SK-N-SH treated with all-trans-retinoic acid at 6 μM for 48 hours (cell line): Measurements from ENCODE around the gene GLP1R.
"Not testable (repeated sequence)": the region's sequence is repeated elsewhere in the genome, so short reads cannot be mapped to it uniquely, and the experiment has no call there.

ENCODE experiments used
- ATAC-seq: fragments of 200-7000 bp; cut with Tn5 transposase; 3 replicates; pipeline ENCODE4 v1.9.1; 2020; ENCODE audit warnings: mild to moderate bottlenecking, moderate library complexity
- PPARA ChIP-seq: fragments of 250-450 bp; sonication (Bioruptor Pico); IDR thresholded peaks from 2 replicates; pipeline ENCODE4 v1.5.0; 2020; ENCODE audit warnings: mild to moderate bottlenecking, borderline replicate concordance
- ZNF8 ChIP-seq: fragments of 450-650 bp; formaldehyde crosslinking; IDR thresholded peaks from 2 replicates; pipeline ENCODE4 v1.5.0; 2020; ENCODE audit warnings: mild to moderate bottlenecking, moderate library complexity

Gene GLP1R

GRCh38 chr6:39134761-39135160, 86.2 kb downstream of the GLP1R start:
- ATAC-seq: not testable (repeated sequence)

GRCh38 chr6:39136207-39136606, 87.6 kb downstream of the GLP1R start:
- ATAC-seq: not testable (repeated sequence)

GRCh38 chr6:39137245-39137644, 88.7 kb downstream of the GLP1R start:
- ATAC-seq: no peak
- TF ChIP-seq ZNF8 (CRISPR knock-in tag): no peak
- no peak for TF ChIP-seq PPARA (CRISPR knock-in tag)
